Fibroblast of villous mesenchyme (primary cell): ENCODE measurements around the gene MUC13. TPM values are rescaled to one million over a fixed set of nuclear protein-coding genes. Genes with fewer than 3 reads are reported as not detected.

ENCODE experiments used
- DNase-seq: peaks from one replicate; pipeline ENCODE4 v3.0.0-alpha.2; 2010; ENCODE audit warnings: low read depth
- H3K4me3 ChIP-seq: 2 replicates; pipeline ENCODE4 v1.5.1; 2011; ENCODE audit warnings: low read depth, mild to moderate bottlenecking, low read length
- CTCF ChIP-seq: IDR thresholded peaks from 2 replicates; pipeline ENCODE4 v1.5.1; 2012; ENCODE audit warnings: low read depth, mild to moderate bottlenecking, low read length; ENCODE audit not compliant: insufficient read depth
- total RNA-seq: library from RNA; depleted of rRNA; stranded (reverse); fragments of >200 nt; gene quantifications from 2 replicates; pipeline ENCODE4 v1.2.3, GENCODE V29; 2012

MUC13 gene
- total RNA-seq, 1 donor = not detected

DNA sequence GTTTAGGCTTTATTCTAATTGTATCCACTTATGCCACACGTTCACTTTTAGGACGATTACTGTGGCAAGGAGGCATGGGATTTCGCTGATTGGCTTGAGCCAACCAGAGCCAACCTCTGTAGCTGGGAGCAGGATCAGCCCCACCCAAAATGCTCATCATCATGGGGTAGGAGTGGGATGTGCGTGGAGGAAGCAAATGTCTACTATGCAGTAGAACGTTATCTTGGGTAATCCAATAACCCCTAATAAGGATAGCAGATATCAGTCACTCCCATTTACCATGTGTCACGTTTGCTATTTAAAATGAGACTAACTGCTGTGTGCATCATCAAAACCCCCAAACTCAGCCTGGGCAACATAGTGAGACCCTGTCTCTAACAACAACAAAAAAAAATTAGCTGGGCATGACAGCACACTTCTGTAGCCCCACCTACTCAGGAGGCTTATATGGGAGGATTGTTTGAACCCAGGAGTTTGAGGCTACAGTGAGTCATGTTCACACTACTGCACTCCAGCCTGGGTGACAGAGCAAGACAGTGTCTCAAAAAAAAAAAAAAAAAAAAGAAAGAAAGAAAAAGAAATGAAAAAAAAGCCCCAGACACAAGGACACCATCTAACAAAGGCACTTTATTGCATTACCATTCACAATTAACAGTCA is 29.6 kb downstream of the MUC13 start:
- no peak overlapping the region for H3K4me3 ChIP-seq
- no peak for TF ChIP-seq CTCF
- no peak for DNase-seq

DNA sequence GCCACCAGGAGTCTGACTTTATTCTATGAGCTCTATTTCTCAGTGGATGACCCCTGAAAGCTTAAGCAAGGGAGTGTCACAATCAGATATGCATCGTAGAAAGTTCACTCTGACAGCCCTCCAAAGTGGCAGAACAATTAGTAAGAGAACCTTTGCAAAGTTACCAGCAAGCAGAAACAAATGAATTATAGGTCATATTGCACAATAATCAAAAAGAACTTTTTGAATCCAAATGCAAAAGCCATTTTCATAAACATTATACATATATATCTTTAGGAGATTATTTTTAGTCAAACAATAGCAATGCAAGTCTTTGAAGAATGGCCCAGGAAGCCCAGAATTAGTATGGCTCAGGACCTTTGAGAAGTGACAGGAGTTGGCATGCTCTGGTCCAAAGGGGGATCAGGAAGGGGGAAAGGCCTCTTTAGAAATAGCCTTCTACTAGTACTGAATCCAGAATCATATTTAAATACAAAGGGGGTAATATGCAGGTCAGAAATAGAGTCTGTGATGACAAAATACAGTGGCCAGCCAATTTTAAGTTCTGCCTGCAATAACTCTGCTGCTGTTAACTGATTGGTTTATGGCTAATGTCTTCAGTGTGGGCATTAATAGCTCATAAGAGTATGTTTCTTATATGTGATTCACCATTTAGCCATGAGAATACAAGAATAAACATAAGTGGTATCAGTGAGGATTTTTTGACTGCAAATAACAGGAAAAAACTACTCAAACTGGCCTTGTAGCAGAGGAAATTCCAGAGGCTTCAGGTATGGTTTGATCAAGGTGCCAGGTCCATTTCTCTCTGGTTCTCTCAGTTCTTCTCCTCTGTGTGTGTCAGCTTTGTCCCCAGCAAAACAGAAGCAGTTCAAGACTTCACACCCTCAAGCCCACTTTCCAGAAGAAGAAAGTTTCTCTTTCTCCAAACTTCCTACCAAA is 30.4 kb downstream of the MUC13 start:
- no peak overlapping the region for H3K4me3 ChIP-seq
- TF ChIP-seq CTCF = no peak
- DNase-seq = no peak

DNA sequence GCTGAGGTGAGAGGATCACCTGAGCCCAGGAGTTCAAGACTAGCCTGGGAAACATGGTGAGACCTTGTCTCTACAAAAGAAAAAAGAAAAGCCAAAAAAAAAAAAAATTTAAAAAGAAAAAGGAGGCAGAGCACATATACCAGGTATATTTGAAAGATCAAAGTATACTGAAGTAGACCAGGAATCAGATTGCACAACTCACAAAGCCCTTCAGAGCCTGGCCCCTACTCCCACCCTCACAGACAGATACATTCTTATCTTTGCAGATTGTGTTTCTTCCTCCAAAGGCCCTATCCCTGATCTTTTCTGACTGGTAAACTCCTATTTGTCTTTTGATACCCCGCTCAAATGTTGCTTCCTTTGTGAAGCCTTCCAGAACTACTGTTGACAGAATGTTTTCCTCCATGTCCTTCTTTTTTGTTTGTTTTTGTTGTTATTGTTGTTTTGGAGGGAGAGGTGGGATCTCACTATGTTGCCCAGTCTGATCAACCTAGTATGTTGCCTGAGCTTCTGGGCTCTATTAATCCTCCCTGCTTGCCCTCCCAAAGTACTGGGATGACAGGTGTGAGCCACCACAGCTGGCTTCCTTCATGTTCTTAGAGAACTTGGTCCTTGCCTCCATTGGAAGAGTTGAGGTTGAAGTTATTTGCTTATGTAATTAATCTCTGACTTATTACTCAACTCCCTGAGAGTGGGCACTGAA is 37.6 kb downstream of the MUC13 start:
- TF ChIP-seq CTCF = no peak
- no peak overlapping the region for H3K4me3 ChIP-seq
- DNase-seq = peak; percentile 45

GRCh38 chr3:124895756-124896155 is 38.8 kb downstream of the MUC13 start:
- no peak for DNase-seq
- no peak for TF ChIP-seq CTCF
- H3K4me3 ChIP-seq = no peak overlapping the region

DNA sequence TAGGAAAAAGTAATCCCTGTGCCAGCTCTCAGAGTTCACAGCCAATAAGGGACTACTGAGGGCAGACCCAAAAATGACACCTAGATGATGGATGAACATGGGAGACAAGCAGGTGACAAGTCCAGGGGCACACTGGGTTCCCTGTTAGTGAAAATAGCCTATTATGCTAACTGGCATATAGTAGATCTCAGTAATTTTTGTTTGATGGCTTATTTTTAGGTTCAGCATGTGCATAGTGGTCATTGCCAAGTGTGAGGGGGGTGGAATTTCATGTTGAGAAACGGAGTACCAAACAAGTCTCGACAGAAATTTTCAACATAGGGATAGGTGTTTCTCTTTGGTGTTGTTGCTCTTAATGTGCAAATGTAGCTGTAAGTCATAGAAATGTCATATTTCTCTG is 41.0 kb downstream of the MUC13 start:
- H3K4me3 ChIP-seq = no peak overlapping the region
- no peak for DNase-seq
- no peak for TF ChIP-seq CTCF

DNA sequence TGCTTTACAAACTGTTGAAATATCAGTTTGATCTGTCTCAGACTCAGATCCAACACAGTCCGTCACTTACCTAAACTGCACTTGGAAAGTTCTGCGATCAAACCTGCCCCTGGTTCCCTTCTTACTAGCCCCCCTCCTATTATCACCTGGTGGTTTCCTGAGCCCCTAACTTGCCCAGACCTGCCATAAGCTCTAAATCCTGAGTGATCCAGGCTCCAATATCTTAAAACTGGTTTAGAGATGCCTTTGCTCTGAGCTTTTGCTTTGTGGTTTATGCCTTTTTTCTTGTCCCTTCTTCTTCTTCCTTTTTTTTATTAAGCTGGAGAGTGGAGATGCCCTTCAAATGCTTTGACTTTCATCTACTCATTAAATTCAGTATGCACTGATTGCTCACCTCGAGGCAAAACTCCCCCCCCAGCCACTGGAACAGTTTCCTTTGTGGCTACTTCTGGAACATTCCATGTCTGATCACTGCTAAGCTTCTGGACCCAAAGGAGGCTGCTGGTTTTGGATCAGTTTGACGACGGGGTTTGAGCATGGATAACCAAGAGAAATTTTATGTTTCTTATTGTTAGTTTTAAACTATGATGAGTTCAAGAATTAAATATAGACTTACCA is 43.9 kb downstream of the MUC13 start:
- no peak overlapping the region for H3K4me3 ChIP-seq
- no peak for TF ChIP-seq CTCF
- DNase-seq = no peak
